ENCODE measurements around the gene ELP2. TPM values are rescaled to one million over a fixed set of nuclear protein-coding genes. Genes with fewer than 3 reads are reported as not detected.

ELP2 gene
- total and polyA plus RNA-seq, 2 donors (not counting 3 experiments of a cell fraction or from before 2014, with no cell fraction given) = 37.8 to 90.5 TPM

- H4K20me1 ChIP-seq (replicated peaks; ENCODE audit: control insufficient read depth, extremely low read depth, insufficient read depth, low read length) = no peaks in the 10 kb centered on the region
- no peaks in the 10 kb centered on the region for H3K9me3 ChIP-seq (replicated peaks; ENCODE audit: control insufficient read depth, insufficient read depth, low read length)
- no peak for FAIRE-seq
- H3K36me3 ChIP-seq (ENCODE audit: control insufficient read depth in 2 of 2, extremely low read depth in 1 of 2, insufficient read depth in 2 of 2, low read length in 2 of 2) = no peaks in the 10 kb centered on the region
- BruUV-seq (replicated peaks) = no TSS peak
- intact Hi-C loops (cut with micrococcal nuclease) (loop anchor here (1.0 to 5.0 kb wide), 9 partner anchors 29 to 887 kb away; partner anchors contain the start of genes FHOD3, MOCOS, RMP24 and RPRD1A), dilution Hi-C loops (cut with MboI; ENCODE audit: extremely low pct_ligation_motif_present, low sequenced_read_pairs) (no loop called here)
- peaks cover 45% of the 10 kb centered on the region for H3K79me2 ChIP-seq (ENCODE audit: control insufficient read depth, insufficient read depth, low read length)
- DNase-seq (ENCODE audit: low read depth, low spot score) = no peak
- no peak for TF ChIP-seq EZH2 (IDR thresholded peaks at IDR 0.05; ENCODE audit: borderline replicate concordance, low read depth, low read length, severe bottlenecking)
- TF ChIP-seq JUN (IDR thresholded peaks at IDR 0.05; ENCODE audit: borderline replicate concordance, insufficient read depth, insufficient read length, low read depth) = no peak
- TF ChIP-seq POLR2A (IDR thresholded peaks at IDR 0.05; ENCODE audit: low read depth, low read length) = no peak
- no peak for TF ChIP-seq MAX (IDR thresholded peaks at IDR 0.05; ENCODE audit: insufficient read depth, insufficient read length)
- TF ChIP-seq GATA2 (IDR thresholded peaks at IDR 0.05; ENCODE audit: insufficient read depth, insufficient read length, low read depth, low read length) = no peak
- TF ChIP-seq CTCF (IDR thresholded peaks at IDR 0.05; ENCODE audit: extremely low read depth in 1 of 2, insufficient read depth in 1 of 2, low read depth in 1 of 2, low read length in 2 of 2) = no peak
- no peak for TF ChIP-seq FOS (IDR thresholded peaks at IDR 0.05; ENCODE audit: borderline replicate concordance, insufficient read depth, low read length)
- no peak for TF ChIP-seq POLR2AphosphoS5 (IDR thresholded peaks at IDR 0.05; ENCODE audit: insufficient read depth, low read depth, low read length)
- no peak for TF ChIP-seq MYC (IDR thresholded peaks at IDR 0.05; ENCODE audit: low read depth, low read length)
- ChIA-PET POLR2A (interaction anchor here (0.6 to 1.5 kb wide), 2 partner anchors 59 to 110 kb away, joined by 6 read pairs; partner anchors contain the start of gene MOCOS), CTCF (interaction anchor here (0.8 to 4.4 kb wide), 5 partner anchors 9 to 155 kb away, joined by 3 to 26 read pairs (median 9); no protein-coding TSS in a partner anchor)
- peak overlapping the region; percentile 98 for H3K9ac ChIP-seq (replicated peaks; ENCODE audit: extremely low read depth, insufficient read depth, low read length)
- peak overlapping the region; percentile 98 for H3K27ac ChIP-seq (ENCODE audit: insufficient read depth, low read depth, low read length)
- peak overlapping the region; percentile 97 for H3K4me2 ChIP-seq (ENCODE audit: insufficient read depth, low read length)
- H3K27me3 ChIP-seq (ENCODE audit: control insufficient read depth in 2 of 2, insufficient read depth in 2 of 2, low read length in 2 of 2) = no peaks in the 10 kb centered on the region
- peak overlapping the region; percentile 97 for H2AFZ ChIP-seq (ENCODE audit: low read depth, low read length)
- H3K4me1 ChIP-seq (ENCODE audit: control insufficient read depth, extremely low read depth, insufficient read depth, low read length) = peaks cover 15% of the 10 kb centered on the region
- H3K9me1 ChIP-seq (replicated peaks; ENCODE audit: control insufficient read depth, extremely low read depth, insufficient read depth, low read length) = no peaks in the 10 kb centered on the region
- peak overlapping the region; percentile 64 to 96 (median 94) for H3K4me3 ChIP-seq (replicated peaks in 1 of 3; ENCODE audit: insufficient read depth in 1 of 3, low read depth in 1 of 3, low read length in 3 of 3)
These were observed 796 bp upstream of the ELP2 start for GRCh38 chr18:36128907-36129299.
